Esophagus squamous epithelium (tissue), 4 donors: ENCODE data around the gene DUSP19.

Experiments
- CTCF ChIP-seq, 6 experiments: fragments of 450-650 bp in 4 of 6; fragments of 200-600 bp in 2 of 6; sonication (generic) in 2 of 6; IDR thresholded peaks; one replicate each; pipeline ENCODE4 v1.5.1; 2016 to 2019; ENCODE audit warnings: antibody characterized with exemption in 6 of 6, mild to moderate bottlenecking in 4 of 6, moderate library complexity in 4 of 6
- POLR2A ChIP-seq, 4 donors: fragments of 450-650 bp; IDR thresholded peaks; one replicate each; pipeline ENCODE4 v1.6.1; 2017; ENCODE audit warnings: antibody characterized with exemption in 4 of 4, mild to moderate bottlenecking in 4 of 4, moderate library complexity in 3 of 4

- TF ChIP-seq POLR2A (IDR thresholded peaks at IDR 0.05) (no peak), CTCF (IDR thresholded peaks at IDR 0.05) (no peak)
Observed at GRCh38 chr2:183068561-183068960, 10.0 kb upstream of the DUSP19 start.
